HCT116 (cell line): Measurements from ENCODE around the gene TMEM63B. TPM values are rescaled to one million over a fixed set of nuclear protein-coding genes. Genes with fewer than 3 reads are reported as not detected.

Source experiments
- ATAC-seq: fragments of 200-7000 bp; cut with Tn5 transposase; 2 replicates; pipeline ENCODE4 v1.9.1; 2020; ENCODE audit warnings: mild to moderate bottlenecking, moderate library complexity
- BruUV-seq: library from RNA; stranded (reverse); fragments of 400-500 nt; replicated peaks from 2 replicates; lab custom pipeline; 2021; lab: Mats Ljungman, UMichigan
- CTCF ChIA-PET: fragments of 300-600 bp; sonication (Branson Sonifier 250); formaldehyde crosslinking; loops from one replicate; lab custom pipeline; 2021; ENCODE audit warnings: antibody characterized with exemption; lab: Charles Lee
- POLR2A ChIA-PET: fragments of 300-600, 350-600 bp; sonication (Branson Sonifier 250); formaldehyde crosslinking; loops from one replicate; lab custom pipeline; 2021; ENCODE audit warnings: antibody characterized with exemption; lab: Charles Lee
- RAD21 ChIA-PET, 2 experiments: fragments of 300-600 bp; sonication (Branson Sonifier 250); formaldehyde crosslinking; loops; one replicate each; lab custom pipeline; 2023; ENCODE audit warnings: low total read pairs in 2 of 2; ENCODE audit not compliant: uncharacterized antibody in 2 of 2, unreplicated experiment in 2 of 2, low non-redundant PET in 1 of 2; lab: Charles Lee
- DNase-seq: peaks from one replicate; pipeline ENCODE4 v3.0.0-alpha.2; 2010; ENCODE audit warnings: low read depth, low spot score
- H2AFZ ChIP-seq: fragments of 200-600 bp; shearing (Covaris generic), sonication (generic); 2 replicates; pipeline ENCODE4 v1.6.1; 2017; ENCODE audit warnings: low read depth, mixed run types, mixed read lengths, antibody characterized with exemption, low read length; ENCODE audit not compliant: poor library complexity, severe bottlenecking
- H3K27ac ChIP-seq: 2 replicates; pipeline ENCODE4 v1.5.1; 2012; ENCODE audit warnings: low read depth, low read length
- H3K27me3 ChIP-seq: fragments of 200-600 bp; sonication (generic); 2 replicates; pipeline ENCODE4 v1.6.1; 2016; ENCODE audit warnings: mixed run types, low read length, mixed read lengths; ENCODE audit not compliant: insufficient read depth
- H3K36me3 ChIP-seq, 2 experiments: fragments of 200-500 bp in 1 of 2; fragments of 200-600 bp in 1 of 2; sonication (Bioruptor generic) in 1 of 2; sonication (generic) in 1 of 2; 2 replicates each; pipeline versions ENCODE4 v1.5.1 to v1.6.1; 2014 to 2016; ENCODE audit warnings: low read length in 2 of 2, inconsistent platforms in 1 of 2, mixed read lengths in 1 of 2, mixed run types in 1 of 2; ENCODE audit not compliant: insufficient read depth in 2 of 2, control insufficient read depth in 1 of 2
- H3K4me1 ChIP-seq, 2 experiments: fragments of 200-600 bp in 1 of 2; sonication (generic) in 1 of 2; 2 replicates each; pipeline versions ENCODE4 v1.5.1 to v1.6.1; 2012 to 2017; ENCODE audit warnings: low read length in 2 of 2, inconsistent platforms in 1 of 2, mild to moderate bottlenecking in 1 of 2, mixed read lengths in 1 of 2, mixed run types in 1 of 2, moderate library complexity in 1 of 2; ENCODE audit not compliant: insufficient read depth in 2 of 2, control insufficient read depth in 1 of 2
- H3K4me2 ChIP-seq: fragments of 200-600 bp; sonication (generic); 2 replicates; pipeline ENCODE4 v1.6.1; 2017; ENCODE audit warnings: mixed run types, low read length, mixed read lengths
- H3K4me3 ChIP-seq, 2 experiments: fragments of 200-600 bp in 1 of 2; sonication (generic) in 1 of 2; replicated peaks in 1 of 2; 2 replicates each; pipeline ENCODE4 v1.5.1; 2011 to 2016; ENCODE audit warnings: low read length in 2 of 2, control low read depth in 1 of 2, low read depth in 1 of 2, mild to moderate bottlenecking in 1 of 2, mixed read lengths in 1 of 2, mixed run types in 1 of 2
- H3K79me2 ChIP-seq: fragments of 200-600 bp; sonication (generic); 2 replicates; pipeline ENCODE4 v1.6.1; 2017; ENCODE audit warnings: mild to moderate bottlenecking, mixed run types, low read length, moderate library complexity, mixed read lengths; ENCODE audit not compliant: insufficient read depth
- H3K9ac ChIP-seq: fragments of 200-600 bp; sonication (generic); 2 replicates; pipeline ENCODE4 v1.6.1; 2016; ENCODE audit warnings: low read length, mixed read lengths
- H3K9me2 ChIP-seq: fragments of 200-600 bp; sonication (generic), shearing (Covaris generic); 2 replicates; pipeline ENCODE4 v1.6.1; 2017; ENCODE audit warnings: mixed run types, mild to moderate bottlenecking, moderate library complexity; ENCODE audit not compliant: insufficient read depth
- H3K9me3 ChIP-seq, 2 experiments: fragments of 200-500 bp in 1 of 2; fragments of 200-600 bp in 1 of 2; sonication (Bioruptor generic) in 1 of 2; sonication (generic) in 1 of 2; 2 replicates each; pipeline ENCODE4 v1.6.1; 2014 to 2017; ENCODE audit warnings: low read length in 2 of 2, mixed read lengths in 2 of 2, inconsistent platforms in 1 of 2, low read depth in 1 of 2, mild to moderate bottlenecking in 1 of 2, mixed run types in 1 of 2, moderate library complexity in 1 of 2; ENCODE audit not compliant: control insufficient read depth in 1 of 2, insufficient read depth in 1 of 2
- H4K20me1 ChIP-seq: fragments of 200-600 bp; sonication (generic), shearing (Covaris generic); 2 replicates; pipeline ENCODE4 v1.6.1; 2017; ENCODE audit warnings: mixed run types, mild to moderate bottlenecking, moderate library complexity; ENCODE audit not compliant: insufficient read depth
- CTCF ChIP-seq, 3 experiments: fragments of 200-600 bp in 1 of 3; sonication (generic) in 1 of 3; IDR thresholded peaks in 2 of 3; conservative IDR thresholded peaks in 1 of 3; 2 replicates each; pipeline ENCODE4 v1.5.1; 2012 to 2017; ENCODE audit warnings: low read depth in 2 of 3, low read length in 2 of 3, antibody characterized with exemption in 1 of 3, borderline replicate concordance in 1 of 3, control low read depth in 1 of 3, mild to moderate bottlenecking in 1 of 3, mixed read lengths in 1 of 3, mixed run types in 1 of 3, moderate library complexity in 1 of 3; ENCODE audit not compliant: insufficient read depth in 1 of 3
- EGR1 ChIP-seq: IDR thresholded peaks from 2 replicates; pipeline ENCODE4 v1.6.1; 2012; ENCODE audit warnings: low read depth
- ELF1 ChIP-seq: IDR thresholded peaks from 2 replicates; pipeline ENCODE4 v1.6.1; 2012; ENCODE audit warnings: low read depth, borderline replicate concordance
- FOSL1 ChIP-seq: IDR thresholded peaks from 2 replicates; pipeline ENCODE4 v1.6.1; 2012; ENCODE audit warnings: low read depth
- POLR2A ChIP-seq: IDR thresholded peaks from 2 replicates; pipeline ENCODE4 v1.7.0; 2011; ENCODE audit warnings: borderline replicate concordance; ENCODE audit not compliant: insufficient read depth, insufficient read length; ENCODE audit errors: extremely low read depth
- SP1 ChIP-seq: IDR thresholded peaks from 2 replicates; pipeline ENCODE4 v1.6.1; 2012; ENCODE audit warnings: low read depth
- TCF7L2 ChIP-seq: IDR thresholded peaks from 2 replicates; pipeline ENCODE4 v1.7.0; 2011; ENCODE audit warnings: borderline replicate concordance, inconsistent platforms; ENCODE audit not compliant: insufficient read depth, insufficient read length; ENCODE audit errors: extremely low read depth
- ZNF274 ChIP-seq: fragments of 200-500 bp; sonication (Bioruptor generic); IDR thresholded peaks from 2 replicates; pipeline ENCODE4 v1.6.1; 2014; ENCODE audit warnings: mild to moderate bottlenecking, low read depth, low read length, inconsistent platforms
- intact Hi-C: fragments of 100-400 bp; cut with micrococcal nuclease; formaldehyde crosslinking; loops from 2 replicates; pipeline ENCODE4 v1.10.0; 2022
- total RNA-seq: library from RNA; stranded (reverse); gene quantifications from one replicate; pipeline ENCODE4 v1.2.1, GENCODE V29; 2021; ENCODE audit not compliant: unreplicated experiment
- TF ChIP-seq, protein P1 (sequence below): IDR thresholded peaks from 2 replicates; pipeline ENCODE4 v1.6.1; 2012; ENCODE audit warnings: low read depth
- TF ChIP-seq, protein P2 (sequence below): IDR thresholded peaks from 2 replicates; pipeline ENCODE4 v1.6.1; 2012
- TF ChIP-seq, protein P3 (sequence below): IDR thresholded peaks from 2 replicates; pipeline ENCODE4 v1.6.1; 2012
- TF ChIP-seq, protein P4 (sequence below): IDR thresholded peaks from 2 replicates; pipeline ENCODE4 v1.6.1; 2011; ENCODE audit warnings: mild to moderate bottlenecking, low read length, moderate library complexity; ENCODE audit not compliant: insufficient replicate concordance; ENCODE audit errors: extremely low read depth

TMEM63B gene
- total RNA-seq, 1 experiment from 2014 or later = 58.2 TPM

GRCh38 chr6:44081753-44082152 lies 45.6 kb upstream of the TMEM63B start (continued):
- TF ChIP-seq, protein P1, sequence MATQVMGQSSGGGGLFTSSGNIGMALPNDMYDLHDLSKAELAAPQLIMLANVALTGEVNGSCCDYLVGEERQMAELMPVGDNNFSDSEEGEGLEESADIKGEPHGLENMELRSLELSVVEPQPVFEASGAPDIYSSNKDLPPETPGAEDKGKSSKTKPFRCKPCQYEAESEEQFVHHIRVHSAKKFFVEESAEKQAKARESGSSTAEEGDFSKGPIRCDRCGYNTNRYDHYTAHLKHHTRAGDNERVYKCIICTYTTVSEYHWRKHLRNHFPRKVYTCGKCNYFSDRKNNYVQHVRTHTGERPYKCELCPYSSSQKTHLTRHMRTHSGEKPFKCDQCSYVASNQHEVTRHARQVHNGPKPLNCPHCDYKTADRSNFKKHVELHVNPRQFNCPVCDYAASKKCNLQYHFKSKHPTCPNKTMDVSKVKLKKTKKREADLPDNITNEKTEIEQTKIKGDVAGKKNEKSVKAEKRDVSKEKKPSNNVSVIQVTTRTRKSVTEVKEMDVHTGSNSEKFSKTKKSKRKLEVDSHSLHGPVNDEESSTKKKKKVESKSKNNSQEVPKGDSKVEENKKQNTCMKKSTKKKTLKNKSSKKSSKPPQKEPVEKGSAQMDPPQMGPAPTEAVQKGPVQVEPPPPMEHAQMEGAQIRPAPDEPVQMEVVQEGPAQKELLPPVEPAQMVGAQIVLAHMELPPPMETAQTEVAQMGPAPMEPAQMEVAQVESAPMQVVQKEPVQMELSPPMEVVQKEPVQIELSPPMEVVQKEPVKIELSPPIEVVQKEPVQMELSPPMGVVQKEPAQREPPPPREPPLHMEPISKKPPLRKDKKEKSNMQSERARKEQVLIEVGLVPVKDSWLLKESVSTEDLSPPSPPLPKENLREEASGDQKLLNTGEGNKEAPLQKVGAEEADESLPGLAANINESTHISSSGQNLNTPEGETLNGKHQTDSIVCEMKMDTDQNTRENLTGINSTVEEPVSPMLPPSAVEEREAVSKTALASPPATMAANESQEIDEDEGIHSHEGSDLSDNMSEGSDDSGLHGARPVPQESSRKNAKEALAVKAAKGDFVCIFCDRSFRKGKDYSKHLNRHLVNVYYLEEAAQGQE = no peak
- TF ChIP-seq ELF1 = no peak
- no peak for TF ChIP-seq TCF7L2
- TF ChIP-seq, protein P2, sequence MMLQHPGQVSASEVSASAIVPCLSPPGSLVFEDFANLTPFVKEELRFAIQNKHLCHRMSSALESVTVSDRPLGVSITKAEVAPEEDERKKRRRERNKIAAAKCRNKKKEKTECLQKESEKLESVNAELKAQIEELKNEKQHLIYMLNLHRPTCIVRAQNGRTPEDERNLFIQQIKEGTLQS = no peak
- no peak for TF ChIP-seq POLR2A
- no peak for TF ChIP-seq SP1
- no peak for TF ChIP-seq ZNF274
- TF ChIP-seq FOSL1 = no peak
- TF ChIP-seq, protein P3, sequence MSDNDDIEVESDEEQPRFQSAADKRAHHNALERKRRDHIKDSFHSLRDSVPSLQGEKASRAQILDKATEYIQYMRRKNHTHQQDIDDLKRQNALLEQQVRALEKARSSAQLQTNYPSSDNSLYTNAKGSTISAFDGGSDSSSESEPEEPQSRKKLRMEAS = no peak

DNA sequence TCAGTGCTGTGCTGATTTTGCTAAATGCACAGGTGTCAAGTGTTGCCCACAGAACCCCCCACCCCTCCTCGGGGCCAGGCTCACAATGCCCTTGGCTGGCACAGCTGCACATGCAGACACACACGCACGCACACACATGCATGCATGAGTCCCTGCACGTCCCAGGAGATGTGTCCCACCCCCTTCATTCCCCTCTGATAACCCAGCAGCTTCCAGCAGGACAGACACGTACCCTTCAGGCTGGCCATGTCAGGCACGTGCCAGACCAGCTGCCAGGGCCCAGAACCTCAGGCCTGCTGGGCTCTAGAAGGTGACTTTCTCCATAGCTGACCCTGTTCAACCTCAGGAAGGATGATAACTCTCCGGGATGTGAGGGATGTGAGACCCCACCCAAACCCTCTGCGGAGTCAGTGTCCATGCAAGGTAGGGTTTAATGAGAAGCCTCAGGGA lies 44.5 kb upstream of the TMEM63B start:
- intact Hi-C loops = no loop called here
- no peak for TF ChIP-seq CTCF (IDR thresholded peaks at IDR 0.05 in 2 of 3, conservative IDR thresholded peaks at IDR 0.05 in 1 of 3; ENCODE audit: borderline replicate concordance in 1 of 3, insufficient read depth in 1 of 3, low read depth in 2 of 3, low read length in 2 of 3)
- TF ChIP-seq, protein P1 = no peak
- no peak for TF ChIP-seq EGR1
- TF ChIP-seq POLR2A = no peak
- TF ChIP-seq, protein P4, sequence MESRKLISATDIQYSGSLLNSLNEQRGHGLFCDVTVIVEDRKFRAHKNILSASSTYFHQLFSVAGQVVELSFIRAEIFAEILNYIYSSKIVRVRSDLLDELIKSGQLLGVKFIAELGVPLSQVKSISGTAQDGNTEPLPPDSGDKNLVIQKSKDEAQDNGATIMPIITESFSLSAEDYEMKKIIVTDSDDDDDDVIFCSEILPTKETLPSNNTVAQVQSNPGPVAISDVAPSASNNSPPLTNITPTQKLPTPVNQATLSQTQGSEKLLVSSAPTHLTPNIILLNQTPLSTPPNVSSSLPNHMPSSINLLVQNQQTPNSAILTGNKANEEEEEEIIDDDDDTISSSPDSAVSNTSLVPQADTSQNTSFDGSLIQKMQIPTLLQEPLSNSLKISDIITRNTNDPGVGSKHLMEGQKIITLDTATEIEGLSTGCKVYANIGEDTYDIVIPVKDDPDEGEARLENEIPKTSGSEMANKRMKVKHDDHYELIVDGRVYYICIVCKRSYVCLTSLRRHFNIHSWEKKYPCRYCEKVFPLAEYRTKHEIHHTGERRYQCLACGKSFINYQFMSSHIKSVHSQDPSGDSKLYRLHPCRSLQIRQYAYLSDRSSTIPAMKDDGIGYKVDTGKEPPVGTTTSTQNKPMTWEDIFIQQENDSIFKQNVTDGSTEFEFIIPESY = no peak

More for the DNA sequence above, 44.5 kb upstream of the TMEM63B start:
- H3K9me2 ChIP-seq = no peaks in the 10 kb centered on the region
- no peaks in the 10 kb centered on the region for H3K79me2 ChIP-seq
- H3K9me3 ChIP-seq = no peaks in the 10 kb centered on the region
- POLR2A ChIA-PET = no interaction called here
- RAD21 ChIA-PET = no interaction called here
- no peaks in the 10 kb centered on the region for H4K20me1 ChIP-seq
- peaks cover 17 to 36% of the 10 kb centered on the region in 2 experiments for H3K4me1 ChIP-seq
- no peak overlapping the region for H2AFZ ChIP-seq
- CTCF ChIA-PET = no interaction called here
- H3K27me3 ChIP-seq = no peaks in the 10 kb centered on the region
- no peak overlapping the region for H3K9ac ChIP-seq
- H3K27ac ChIP-seq = no peak overlapping the region
- no peak overlapping the region for H3K4me2 ChIP-seq
- DNase-seq (no peak), ATAC-seq (no peak)
- no TSS peak for BruUV-seq
- no peaks in the 10 kb centered on the region for H3K36me3 ChIP-seq
- no peak overlapping the region for H3K4me3 ChIP-seq
